Measurements from ENCODE around the gene GARIN1A.
A peak's percentile ranks its signal among the peaks of the same experiment; 100 is the strongest.
"Not testable (repeated sequence)": the region's sequence is repeated elsewhere in the genome, so short reads cannot be mapped to it uniquely, and the experiment has no call there.

The GARIN1A gene

DNA sequence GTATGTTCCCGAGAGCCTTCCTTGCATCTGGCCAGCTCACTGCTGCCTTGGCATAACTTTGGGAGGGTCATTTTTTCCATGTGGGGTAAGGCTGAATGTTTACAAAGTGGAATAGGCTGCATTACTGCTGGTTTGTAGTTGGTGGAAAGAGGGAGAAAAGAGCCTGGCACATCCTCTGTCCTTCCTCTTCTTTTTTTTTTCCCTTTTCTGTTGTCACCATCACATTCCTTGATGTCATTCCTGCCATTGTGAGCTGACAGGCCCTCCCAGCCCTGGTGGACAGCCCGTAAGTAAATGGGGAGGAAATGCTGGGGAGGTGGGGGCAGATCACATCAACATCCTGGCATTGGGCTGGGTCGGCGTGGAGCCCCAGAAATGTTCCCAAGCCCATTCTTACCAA lies at the start of gene GARIN1A:
TSS of gene GARIN1A (plus strand) at position 301 of the 400 bp plus-strand sequence. CDS start 106 bp downstream, outside the sequence.
- DNase-seq: no peak

DNA sequence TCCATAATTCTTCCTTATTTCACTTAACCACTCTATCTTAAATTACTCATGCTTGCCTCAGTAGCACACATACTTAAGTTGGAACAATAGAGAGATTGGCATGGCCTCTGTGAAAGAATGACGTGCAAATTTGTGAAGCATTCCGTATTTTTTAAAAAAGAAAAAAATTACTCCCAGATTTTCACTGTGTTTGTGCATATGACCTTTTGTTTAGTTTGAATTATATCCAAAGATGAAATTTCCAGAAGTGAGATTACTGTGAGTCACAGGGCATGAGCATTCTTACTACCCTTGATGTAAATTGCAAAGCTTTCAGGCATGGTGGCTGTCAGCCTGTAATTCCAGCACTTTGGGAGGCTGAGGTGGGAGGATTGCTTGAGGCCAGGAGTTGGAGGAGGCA lies 45.0 kb upstream of the GARIN1A start:
- not testable (repeated sequence) for DNase-seq

- not testable (repeated sequence) for DNase-seq
Measured at GRCh38 chr7:128633915-128634314, 38.2 kb upstream of the GARIN1A start.

DNA sequence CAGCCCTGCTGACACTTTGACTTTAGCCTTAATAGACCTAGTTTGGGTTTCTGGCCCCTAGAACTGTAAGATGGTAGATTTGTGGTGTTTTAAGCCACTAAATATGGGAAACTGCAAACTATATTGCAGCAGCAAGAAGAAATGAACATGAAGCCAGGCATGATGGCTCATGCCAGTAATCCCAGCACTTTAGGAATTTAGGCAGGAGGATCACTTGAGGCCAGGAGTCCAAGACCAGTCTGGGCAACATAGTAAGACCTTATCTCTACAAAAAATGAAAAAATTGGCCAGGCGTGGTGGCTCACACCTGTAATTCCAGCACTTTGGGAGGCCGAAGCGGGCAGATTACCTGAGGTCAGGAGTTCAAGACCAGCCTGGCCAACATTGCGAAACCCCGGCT lies 26.9 kb upstream of the GARIN1A start:
- DNase-seq: not testable (repeated sequence)

DNA sequence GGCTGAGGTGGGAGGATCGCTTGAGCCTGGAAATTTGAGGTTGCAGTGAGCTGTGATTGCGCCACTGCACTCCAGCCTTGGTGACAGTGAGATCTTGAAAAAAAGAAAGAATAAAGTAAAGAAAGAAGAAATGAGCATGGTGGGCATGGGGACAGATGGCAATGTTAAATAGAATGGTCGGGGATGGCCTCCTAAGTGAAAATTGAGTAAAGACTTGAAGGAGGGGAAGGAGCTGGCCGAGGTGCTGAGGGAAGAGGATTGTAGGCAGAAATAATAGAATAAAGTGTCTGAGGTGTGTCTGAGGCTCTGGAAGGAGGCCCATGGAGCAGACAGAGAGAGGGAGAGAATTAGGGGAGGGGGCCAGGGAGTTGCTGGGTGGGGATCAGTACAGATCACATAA lies 26.2 kb upstream of the GARIN1A start:
- not testable (repeated sequence) for DNase-seq

- DNase-seq: not testable (repeated sequence)
Measured at GRCh38 chr7:128646877-128647276, 25.2 kb upstream of the GARIN1A start.

DNA sequence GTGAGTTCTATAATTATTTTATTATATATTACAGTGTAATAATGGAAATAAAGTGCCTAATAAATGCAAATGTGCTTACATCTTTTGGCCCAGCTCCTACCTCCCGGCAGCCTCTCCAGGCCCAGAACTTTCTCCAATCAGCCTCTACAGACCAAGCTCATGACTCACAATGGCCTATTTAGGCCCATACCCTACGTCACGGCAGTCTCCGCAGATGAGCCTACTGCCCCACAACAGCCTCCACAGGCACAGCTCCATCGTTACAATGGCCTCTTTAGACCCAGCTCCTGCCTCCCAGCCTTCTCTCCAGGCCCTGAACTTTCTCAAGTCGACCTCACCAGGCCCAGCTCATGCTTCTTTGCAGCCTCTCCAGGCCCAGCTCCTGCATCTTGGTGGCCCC lies 21.0 kb upstream of the GARIN1A start:
- not testable (repeated sequence) for DNase-seq

DNA sequence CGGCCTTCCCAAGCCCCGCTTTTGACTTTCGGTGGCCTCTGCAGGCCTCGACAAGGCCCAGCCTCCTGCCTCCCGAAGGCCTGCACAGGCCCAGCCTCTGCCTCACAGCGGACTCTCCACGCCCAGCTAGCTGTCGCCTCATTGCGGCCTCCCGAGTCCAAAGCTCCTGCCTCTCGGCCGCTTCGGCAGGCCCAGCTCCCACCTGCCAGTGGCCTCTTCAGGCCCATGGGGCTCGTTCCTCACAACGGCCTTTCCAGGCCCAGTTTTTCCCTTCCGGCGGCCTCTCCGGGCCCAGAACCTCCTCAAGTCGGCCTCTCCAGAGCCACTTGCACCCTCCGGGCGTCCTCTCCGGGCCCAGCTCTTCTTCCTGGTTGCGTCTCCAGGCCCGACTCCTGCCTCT lies 19.5 kb upstream of the GARIN1A start:
- DNase-seq: not testable (repeated sequence)

GRCh38 chr7:128653197-128653596 lies 18.9 kb upstream of the GARIN1A start:
- DNase-seq: not testable (repeated sequence)

- not testable (repeated sequence) for DNase-seq
Measured at GRCh38 chr7:128654080-128654479, 18.0 kb upstream of the GARIN1A start.

DNA sequence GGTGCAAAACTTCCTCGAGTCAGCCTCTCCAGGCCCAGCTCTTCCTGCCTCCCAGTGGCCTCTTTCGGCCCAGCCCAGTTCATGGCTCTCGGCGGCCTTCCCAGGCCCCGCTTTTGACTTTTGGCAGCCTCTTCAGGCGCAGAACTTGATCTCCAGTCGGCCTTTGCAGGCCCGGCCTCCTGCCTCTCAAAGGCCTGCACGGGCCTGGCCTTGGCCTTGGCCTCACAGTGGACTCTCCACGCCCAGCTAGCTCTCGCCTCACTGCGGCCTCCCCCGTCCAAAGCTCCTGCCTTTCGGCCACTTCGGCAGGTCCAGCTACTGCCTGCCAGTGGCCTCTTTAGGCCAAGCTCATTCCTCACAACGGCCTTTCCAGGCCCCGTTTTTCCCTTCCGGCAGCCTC lies 17.6 kb upstream of the GARIN1A start:
- DNase-seq: not testable (repeated sequence)

- DNase-seq: not testable (repeated sequence)
Measured at GRCh38 chr7:128658428-128658827, 13.7 kb upstream of the GARIN1A start.

DNA sequence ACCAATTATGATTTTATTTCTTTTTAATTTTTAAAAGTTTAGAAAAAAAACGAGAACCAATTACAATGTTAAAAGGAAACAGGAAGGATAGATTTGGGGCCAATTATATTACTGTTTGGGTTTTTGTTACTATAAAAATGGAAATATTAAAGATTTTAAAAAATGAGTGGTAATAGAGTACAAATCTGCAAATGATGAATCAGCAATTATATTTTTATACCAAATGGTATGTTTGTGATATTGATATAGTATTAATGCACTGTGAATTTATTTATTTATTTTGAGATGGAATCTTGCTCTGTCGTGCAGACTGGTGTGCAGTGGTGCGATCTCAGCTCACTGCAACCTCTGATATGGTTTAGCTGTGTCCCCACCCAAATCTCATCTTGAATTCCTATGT lies 11.5 kb upstream of the GARIN1A start:
- no peak for DNase-seq

- no peak for DNase-seq
Measured at GRCh38 chr7:128661446-128661845, 10.6 kb upstream of the GARIN1A start.

DNA sequence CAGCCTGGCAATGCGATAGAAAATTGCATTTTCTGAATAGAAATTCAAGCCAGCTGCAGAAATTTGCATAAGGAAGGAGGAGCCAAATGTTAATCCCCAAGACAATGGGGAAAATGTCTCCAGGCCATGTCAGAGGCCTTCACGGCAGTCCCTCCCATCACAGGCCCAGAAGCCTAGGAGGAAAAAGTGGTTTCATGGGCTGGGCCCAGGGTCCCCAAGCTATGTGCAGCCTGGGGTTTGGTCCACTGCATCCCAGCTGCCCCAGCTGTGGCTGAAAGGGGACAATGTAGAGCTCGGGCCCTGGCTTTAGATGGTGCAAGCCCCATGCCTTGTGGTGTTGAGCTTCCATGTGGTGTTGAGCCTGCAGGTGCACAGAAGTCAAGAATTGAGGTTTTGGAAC lies 10.0 kb upstream of the GARIN1A start:
- no peak for DNase-seq

GRCh38 chr7:128663223-128663622 lies 8.9 kb upstream of the GARIN1A start:
- DNase-seq: not testable (repeated sequence)

- DNase-seq: no peak
Measured at GRCh38 chr7:128665057-128665456, 7.0 kb upstream of the GARIN1A start.

DNA sequence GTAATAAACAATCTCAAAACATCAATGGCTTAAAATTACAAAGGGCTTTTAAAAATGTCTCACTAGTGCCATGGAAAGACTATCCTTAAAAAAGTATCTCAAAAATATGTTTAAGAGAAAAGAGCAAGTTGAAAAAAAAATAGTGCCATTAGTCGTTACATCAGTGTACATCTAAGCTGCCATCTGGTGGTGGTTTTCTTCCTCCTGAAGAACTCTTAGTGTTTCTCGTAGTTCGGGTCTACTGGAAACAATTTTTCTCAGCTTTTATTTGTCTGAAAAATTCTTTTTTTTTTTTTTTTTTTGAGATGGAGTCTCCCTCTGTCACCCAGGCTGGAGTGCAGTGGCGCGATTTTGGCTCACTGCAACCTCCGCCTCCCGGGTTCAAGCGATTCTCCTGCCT lies 5.9 kb upstream of the GARIN1A start:
- DNase-seq: peak; percentile 24

DNA sequence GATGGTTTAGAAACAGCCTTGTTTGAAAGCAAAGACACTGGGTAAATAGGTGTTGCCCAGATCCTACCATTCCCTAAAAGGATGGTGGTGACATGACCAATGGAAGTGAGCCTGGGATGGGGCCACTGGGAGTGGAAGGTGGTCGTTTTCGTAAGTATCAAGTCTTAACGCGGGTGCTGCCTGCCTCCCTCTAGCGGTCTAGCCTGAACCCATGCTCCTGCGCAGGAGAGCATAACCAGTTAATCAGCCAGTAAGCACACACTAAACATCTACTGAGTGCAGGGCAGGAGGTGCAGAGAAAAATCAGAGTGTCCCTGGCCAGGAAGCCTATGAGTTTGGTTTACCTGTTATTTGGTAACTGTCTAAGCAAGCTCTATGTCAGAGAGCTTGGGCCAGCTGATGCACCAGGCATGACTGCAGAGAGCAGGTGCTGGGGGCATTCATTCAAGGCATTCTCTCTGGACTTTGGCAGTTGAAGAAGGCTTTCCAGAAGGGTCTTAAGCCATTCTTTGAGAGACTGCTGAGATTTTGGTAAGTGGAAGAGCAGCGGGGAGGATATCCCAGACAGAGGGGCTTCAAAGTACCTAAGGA lies 930 bp downstream of the GARIN1A start:
- DNase-seq: peak; percentile 11

GRCh38 chr7:128673571-128673970 lies 1.5 kb downstream of the GARIN1A start:
- no peak for DNase-seq

- no peak for DNase-seq
Measured at GRCh38 chr7:128676665-128677064, 4.6 kb downstream of the GARIN1A start.

DNA sequence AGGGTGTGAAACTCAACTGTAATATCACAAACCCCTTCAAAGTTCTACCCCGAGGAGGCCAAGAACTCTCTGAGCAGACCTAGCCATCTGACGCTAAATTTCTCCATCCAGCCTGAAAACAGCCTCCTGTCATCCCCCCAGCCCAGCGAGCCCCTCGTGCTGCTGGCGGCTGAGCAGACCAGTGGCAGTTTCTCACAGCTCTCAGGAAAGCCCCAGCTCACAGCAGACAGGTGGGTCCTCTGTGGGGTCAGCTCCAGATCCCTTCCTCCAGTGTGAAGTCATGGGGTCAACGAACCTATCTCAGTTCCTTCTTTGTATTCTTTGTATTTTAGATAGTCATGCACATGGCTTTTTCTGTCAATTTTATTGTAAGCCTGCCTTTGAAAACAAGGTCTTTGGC lies 7.8 kb downstream of the GARIN1A start:
- no peak for DNase-seq

- no peak for DNase-seq
Measured at GRCh38 chr7:128681794-128682537, 9.9 kb downstream of the GARIN1A start.

- not testable (repeated sequence) for DNase-seq
Measured at GRCh38 chr7:128683270-128683669, 11.2 kb downstream of the GARIN1A start.

GRCh38 chr7:128683738-128684137 lies 11.6 kb downstream of the GARIN1A start:
- DNase-seq: not testable (repeated sequence)

Data from suppressor macrophage treated with lipopolysaccharide for 4 hours (primary cell).